GM18951 (cell line): Measurements from ENCODE around the gene STAT1.
"Not testable (repeated sequence)": the region's sequence is repeated elsewhere in the genome, so short reads cannot be mapped to it uniquely, and the experiment has no call there.

ENCODE experiments used
- POLR2A ChIP-seq: IDR thresholded peaks from 4 replicates; pipeline ENCODE4 v1.6.1; 2011; ENCODE audit warnings: mild to moderate bottlenecking; ENCODE audit not compliant: insufficient read length, insufficient read depth; ENCODE audit errors: extremely low read depth
- in situ Hi-C: fragments of 300-500 bp; cut with MboI; formaldehyde crosslinking; loops from one replicate; pipeline ENCODE4 v1.12.0; 2022; ENCODE audit warnings: low sequenced_read_pairs, mixed read lengths, inconsistent platforms; ENCODE audit not compliant: unreplicated experiment

Gene STAT1

DNA sequence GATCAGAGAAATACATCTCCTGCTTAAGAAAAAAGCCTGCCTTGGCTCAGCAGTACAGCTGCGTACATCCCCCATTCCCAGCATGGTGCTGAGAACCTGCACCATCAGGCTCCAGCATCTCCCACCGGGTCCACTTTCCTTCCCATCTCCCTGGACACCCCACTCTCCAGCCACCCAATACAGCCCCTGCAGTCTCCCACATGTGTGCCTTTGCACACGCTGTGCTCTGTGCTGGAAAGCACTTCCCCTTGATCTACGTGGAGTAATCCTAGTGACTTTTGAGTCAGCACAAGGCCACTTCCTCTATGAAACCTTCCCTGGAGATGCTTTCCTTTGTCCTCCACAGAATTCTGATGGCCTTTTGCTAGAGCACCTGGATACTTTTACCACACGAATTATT lies 17.0 kb downstream of the STAT1 start:
- TF ChIP-seq POLR2A = no peak
- in situ Hi-C loops = no loop called here

DNA sequence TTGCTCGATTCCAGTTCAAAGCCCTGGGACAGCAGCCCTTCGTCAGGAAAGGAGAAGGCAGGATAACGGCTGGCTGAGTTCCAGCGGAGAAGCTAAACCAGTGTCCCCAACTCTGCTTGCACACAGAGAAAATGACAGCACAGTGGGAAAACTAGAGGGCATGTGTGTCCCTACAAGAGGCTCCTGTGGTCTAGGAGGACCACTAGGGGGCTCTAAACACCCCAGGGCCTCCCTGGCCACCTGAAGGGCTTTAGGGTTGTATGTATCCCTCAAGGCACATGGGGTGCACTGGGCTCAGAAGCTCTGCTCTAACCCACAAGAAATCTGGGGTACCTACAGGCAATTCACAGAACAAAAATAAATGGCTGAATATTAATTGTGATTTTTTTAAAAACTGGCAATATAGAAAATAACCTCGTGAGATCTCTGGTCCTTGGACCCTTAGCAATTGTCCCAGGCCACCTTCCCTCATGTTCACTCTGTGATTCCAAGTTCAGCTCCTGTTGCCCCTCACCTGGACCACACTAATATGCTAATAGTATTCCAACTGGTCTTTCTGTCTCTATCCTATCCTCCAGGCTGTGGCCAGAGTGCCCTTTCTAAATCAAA lies 17.5 kb downstream of the STAT1 start:
- in situ Hi-C loops = no loop called here
- TF ChIP-seq POLR2A = peak; percentile 9

DNA sequence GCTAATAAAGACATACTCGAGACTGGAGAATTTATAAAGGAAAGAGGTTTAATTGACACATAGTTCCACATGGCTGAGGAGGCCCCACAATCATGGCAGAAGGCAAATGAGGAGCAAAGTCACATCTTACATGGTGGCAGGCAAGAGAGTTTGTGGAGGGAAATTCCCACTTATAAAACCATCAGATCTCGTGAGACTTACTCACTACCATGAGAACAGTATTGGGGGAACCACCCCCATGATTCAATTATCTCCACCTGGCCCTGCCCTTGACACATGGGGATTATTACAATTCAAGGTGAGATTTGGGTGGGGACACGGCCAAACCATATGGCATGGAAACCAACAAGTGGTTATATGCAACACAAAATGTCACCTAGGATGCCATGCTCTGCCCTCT lies 18.7 kb downstream of the STAT1 start:
- in situ Hi-C loops = not testable (repeated sequence)

DNA sequence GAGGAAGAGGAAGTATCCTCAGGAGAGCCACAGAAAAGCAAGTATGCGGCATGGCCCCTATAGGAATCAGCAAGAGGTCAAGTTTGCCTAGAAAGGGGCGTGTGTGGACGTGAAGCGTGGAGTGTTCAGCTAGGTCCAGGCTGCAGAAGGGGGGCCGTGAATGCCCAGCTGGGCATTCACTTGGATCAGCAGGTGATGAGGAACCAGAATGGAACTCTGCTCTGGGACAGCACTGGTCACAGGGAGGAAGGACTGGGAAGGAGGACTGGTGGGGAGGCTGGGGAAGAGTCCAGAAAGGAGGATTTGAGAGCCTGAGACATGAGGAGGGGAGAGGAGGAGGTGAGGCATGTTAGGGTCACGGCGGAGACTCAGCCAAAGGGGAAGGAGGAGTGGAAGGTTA lies 19.8 kb downstream of the STAT1 start:
- in situ Hi-C loops = no loop called here
- no peak for TF ChIP-seq POLR2A

DNA sequence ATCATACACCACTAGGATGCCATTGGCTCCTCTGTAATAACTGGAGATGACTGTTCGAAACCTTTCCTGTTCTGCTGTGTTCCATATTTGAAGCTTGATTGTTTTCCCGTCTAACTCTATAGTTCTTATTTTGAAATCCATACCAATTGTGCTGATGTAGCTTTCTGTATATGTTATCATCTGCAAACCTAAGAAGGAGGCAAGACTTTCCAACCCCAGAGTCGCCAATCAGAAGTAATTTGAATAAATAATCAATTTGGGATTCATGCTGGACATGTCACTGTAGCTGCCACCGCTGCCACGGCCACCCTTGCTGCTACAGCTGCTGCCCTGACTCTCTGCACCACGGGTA lies 20.7 kb downstream of the STAT1 start:
- in situ Hi-C loops = no loop called here
- TF ChIP-seq POLR2A = no peak

DNA sequence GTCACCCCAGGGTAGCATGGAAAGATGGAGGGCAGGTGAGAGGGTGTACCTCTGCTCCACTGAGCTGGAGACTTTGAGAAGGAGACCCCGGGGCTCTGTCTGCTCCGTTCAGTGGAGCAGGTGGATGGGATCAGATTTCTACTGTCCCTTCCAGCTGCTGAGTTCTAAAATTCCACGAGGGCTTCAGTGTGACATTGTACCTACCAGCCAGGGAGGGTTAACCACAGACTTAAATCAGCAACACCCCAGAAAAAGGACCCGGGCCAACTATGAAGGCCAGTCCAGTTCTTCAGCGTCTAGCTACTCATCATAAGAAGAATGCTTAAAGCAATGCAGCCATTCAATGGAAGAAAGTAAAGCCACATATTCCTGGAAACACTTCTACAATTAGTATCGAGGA lies 23.8 kb downstream of the STAT1 start:
- in situ Hi-C loops = no loop called here
- no peak for TF ChIP-seq POLR2A

DNA sequence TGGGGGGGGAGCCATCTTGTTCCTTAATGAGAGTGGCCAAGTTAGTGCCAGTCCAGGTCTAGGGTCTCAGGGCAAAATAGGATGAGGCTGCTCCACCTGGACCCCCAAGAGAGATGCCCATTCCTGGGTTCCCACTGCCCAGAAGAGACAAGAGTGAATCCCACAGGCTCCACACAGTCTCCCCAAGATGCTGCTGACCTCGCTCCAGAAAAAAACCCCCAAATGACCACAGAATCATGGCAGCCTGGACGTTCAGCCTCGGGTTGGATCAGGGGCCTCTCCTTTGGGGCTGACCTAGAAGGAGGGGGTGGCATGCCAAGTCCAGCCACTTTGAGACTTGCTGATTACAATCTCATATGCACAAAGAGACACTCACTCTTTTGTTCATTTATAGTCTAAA lies 25.1 kb downstream of the STAT1 start:
- TF ChIP-seq POLR2A = no peak
- in situ Hi-C loops = no loop called here

DNA sequence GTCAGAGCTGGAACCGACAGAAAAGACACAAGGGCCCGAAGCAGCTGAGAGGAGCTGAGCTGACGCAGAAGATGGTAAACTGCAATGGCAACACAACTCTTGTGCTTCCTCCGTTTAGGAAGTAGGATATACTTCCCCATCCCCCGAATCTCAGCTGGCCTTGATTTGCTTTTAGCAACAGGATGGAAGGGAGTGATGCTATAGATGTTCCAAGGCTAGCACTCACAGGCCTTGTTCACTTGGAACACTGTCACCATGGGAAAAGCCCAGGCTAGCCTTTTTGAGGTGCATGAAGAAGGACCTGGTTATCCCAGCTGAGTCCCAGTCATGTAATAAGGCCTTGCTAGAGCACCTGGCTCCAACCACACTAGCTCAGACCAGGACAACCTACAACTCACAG lies 26.0 kb downstream of the STAT1 start:
- TF ChIP-seq POLR2A = no peak
- in situ Hi-C loops = no loop called here

DNA sequence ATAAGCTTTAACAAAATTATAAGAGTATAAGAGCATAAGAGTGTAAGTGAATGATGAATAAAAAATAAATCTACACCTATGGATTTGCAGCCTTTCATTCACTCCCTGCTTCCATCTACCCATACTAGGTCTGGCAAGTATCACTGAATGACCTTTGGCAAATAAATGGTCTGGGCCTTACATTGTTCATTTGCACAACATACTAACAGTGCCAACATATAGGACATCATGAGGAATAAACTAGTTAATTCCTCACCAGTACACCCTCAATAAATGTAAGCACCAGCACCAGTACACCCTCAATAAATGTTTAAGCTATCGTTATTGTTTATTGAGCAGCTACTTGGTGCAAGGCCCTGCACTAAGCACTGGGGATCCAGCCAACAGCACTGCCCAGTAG lies 26.9 kb downstream of the STAT1 start:
- no peak for TF ChIP-seq POLR2A
- in situ Hi-C loops = no loop called here

DNA sequence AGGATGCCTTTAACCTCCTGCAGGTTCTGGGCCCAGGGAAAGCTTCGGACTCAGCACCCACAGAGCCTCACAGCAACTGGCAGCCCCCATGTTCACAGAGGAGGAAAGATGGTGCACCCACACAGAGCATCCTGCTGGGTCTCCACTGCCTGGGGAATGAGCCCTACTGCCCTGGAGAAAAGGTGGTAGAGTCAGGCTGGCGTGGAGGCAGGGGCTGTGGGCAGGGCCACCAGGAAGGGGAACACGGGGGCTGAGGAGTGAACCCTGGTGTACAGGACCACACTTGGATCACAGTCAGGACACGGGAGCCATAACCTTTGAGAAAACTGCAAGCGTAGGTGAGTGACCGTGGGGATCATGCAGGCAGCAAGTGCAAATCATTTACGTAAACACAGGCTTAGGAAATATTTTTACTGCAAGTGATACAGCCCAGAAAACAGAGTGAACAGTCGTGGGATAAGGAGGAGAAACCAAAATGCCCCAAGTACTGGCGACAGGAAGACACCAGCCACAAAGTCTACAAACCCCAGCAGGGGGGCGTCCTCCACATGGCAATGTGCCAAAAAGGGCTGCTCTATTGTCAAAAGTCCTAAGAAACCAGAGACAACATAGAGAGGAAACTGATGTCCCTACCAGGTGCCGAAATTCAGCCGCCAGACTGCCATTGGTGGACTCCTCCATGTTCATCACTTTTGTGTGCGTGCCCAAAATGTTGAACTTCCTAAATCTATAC lies 27.6 kb downstream of the STAT1 start:
- in situ Hi-C loops = no loop called here
- peak; percentile 13 for TF ChIP-seq POLR2A

DNA sequence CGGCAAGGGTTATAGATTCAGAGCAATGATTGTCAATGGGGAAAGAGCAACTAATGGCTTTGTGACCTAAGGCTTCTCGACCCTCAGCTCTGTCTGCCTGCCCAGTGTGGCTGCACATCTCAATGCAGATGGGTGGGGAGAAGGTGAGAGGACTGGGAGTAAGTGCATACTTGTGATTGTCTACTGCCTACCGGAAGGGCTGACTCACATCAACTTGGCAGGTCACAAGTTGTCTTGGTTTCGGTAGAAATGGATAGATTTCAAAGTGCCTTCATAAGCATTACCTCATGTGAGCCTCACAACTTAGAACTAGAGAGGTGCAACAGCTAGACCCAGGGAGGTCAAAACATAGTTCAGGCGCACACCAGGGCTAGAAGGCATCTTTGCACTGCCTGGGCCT lies 29.4 kb downstream of the STAT1 start:
- TF ChIP-seq POLR2A = peak; percentile 43
- in situ Hi-C loops = no loop called here

DNA sequence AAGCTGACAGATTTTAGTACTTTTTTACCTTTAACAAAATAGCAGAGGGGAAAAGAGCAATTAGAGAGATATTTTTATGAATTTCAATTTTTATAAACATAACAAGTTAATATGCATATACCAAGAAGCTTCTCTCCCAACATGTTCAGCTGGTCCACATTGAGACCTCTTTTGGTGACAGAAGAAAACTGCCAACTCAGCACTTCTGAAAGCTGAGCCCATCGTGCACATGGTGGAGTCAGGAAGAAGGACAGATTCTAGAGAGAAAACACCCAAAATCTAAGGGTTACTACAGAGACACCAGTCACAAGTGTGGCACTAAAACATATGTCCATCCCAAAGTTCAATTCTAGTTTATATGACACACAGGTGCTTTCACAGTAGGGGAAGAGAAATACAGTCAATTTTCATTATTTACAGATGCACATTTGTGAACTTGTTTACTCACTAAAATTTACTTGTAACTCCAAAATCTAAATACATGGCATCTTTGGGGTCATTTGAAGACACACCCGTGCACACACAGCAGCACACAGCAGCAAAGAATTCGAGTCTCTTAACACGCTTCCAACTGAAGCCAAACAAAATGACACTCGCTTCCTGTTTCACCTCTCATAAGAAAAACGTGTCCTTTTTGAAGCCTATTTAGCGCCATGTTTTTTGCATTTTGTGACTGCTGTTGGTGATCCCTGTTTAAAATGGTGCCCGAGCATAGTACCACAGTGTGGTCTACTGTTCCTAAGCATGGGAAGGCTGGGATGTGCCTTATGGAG lies 31.5 kb downstream of the STAT1 start:
- in situ Hi-C loops = no loop called here
- peak; percentile 36 for TF ChIP-seq POLR2A

DNA sequence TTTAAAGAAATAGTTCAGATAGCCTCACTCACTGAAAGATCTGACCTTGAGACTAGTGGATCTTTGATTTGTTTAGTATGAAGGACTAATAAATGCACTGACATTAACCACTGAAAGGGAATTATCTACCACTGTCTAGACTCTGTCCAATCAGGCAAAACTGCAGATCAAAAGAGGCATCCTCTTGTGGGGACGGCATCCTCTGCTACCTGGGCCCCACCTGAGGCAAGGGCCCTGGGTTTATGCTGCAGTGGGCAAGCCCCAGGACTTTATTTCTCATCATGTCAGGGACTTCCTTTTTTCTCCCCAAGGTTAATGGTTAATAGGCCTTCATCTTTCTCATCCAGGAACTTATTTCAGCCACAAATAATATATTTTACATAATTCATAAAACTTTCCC lies 32.2 kb downstream of the STAT1 start:
- peak; percentile 23 for TF ChIP-seq POLR2A
- in situ Hi-C loops = no loop called here

DNA sequence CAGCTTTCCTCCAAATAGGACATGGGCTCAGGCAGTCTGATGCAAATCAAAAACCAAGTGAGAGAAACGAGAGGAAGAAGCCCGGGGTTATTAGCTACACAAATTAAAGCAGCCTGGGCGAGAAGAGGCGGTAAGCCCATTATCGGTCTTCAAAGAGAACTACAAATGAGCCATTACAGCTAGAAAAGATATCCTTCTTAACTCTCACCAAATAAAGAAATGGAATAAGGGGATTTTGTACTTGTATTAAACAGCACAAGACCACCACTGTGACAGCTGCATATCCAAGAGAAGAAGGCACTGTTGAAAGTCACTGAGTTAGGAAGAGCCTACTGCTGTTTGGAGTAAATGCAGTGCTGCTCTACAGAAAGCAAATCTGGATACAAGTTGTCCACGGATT lies 32.6 kb downstream of the STAT1 start:
- in situ Hi-C loops = no loop called here

DNA sequence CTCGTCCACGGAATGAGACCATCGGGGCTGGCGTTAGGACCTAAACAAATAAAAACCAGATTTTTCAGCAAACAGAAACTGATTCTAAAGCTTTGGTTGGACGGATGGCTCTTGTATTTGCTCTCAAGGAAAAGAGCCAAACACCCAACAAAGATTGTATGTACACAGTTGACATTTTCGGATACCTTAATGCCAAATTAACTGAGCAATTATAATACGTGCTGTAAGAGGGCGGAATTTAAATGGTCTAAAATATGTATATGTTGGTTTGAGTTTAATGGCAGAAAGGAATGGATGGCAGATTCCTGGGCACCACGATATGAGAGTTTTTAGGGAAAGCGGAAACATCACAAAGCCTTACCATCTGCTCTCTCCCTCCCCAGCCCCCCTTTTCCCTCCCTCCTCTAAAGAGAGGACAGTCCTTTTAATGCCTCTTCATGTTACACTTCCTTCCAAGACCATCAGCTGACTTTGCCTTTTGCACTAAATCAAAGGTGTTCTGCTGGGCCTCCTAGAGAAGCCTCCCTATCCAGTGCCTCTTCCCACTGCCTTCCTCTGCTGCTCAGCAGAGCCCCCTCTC lies 33.3 kb downstream of the STAT1 start:
- TF ChIP-seq POLR2A = peak; percentile 22
- in situ Hi-C loops = no loop called here

More for the DNA sequence above, 32.6 kb downstream of the STAT1 start:
- TF ChIP-seq POLR2A = no peak
